ENCODE measurements around the gene PLIN4. TPM values are rescaled to one million over a fixed set of nuclear protein-coding genes. Genes with fewer than 3 reads are reported as not detected.

The PLIN4 gene
- total and polyA plus RNA-seq, 2 experiments from 2014 or later = 0.08 TPM; not detected in 1

DNA sequence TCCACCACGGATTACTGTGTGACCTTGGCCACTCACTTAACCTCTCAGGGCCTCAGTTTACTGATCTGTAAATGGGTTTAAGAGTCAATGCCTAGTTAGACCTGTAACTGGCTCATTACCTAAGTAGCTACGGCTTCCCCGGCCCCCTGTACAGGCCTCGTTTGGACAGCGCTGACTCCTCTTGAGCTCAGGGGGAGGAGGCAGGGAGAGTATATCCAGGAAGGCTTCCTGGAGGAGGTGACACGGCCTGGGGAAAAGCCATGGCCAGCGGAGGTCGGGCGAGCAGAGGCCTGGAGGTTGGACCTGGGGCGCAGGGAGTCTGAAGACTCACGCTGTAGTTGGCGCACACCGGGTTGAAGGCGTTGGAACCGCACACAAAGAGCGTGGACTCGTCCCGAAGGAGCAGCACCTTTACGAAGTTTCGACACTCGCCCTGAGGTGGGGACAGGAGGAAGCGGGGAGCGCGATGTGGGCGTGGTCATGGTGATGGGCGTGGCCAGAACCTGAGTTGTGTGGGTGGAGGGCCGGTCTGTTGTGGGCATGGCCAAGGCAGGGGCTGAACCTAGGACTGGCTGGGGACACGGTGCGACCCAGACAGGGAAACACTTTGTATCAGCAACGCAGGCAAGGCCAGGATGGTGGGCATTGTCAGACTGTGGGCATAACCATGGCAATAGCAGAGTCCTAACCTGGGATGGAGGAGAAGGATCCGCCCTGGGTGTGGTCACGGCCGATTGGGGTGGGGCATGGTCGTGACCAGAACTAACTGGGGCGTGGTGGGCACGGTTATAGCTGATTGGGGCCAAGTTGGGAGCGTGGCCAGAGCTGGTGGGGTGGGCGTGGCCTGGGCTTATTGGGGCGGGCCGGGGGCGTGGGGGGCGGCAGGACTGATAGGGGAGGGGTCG is 37.6 kb upstream of the PLIN4 start:
- no peaks in the 10 kb centered on the region for H3K36me3 ChIP-seq (ENCODE audit: low read depth)
- no peaks in the 10 kb centered on the region for H3K79me2 ChIP-seq (ENCODE audit: insufficient read depth)
- no peaks in the 10 kb centered on the region for H3K4me1 ChIP-seq (ENCODE audit: insufficient read depth)
- H2AFZ ChIP-seq = no peak overlapping the region
- 55 to 59% methylated on average over 41 to 43 of the region's 43 CpGs for WGBS, 2 experiments (ENCODE audit: low coverage in 1 of 2, low lambda C conversion rate in 2 of 2, missing lambda C conversion rate in 2 of 2)
- in situ Hi-C loops (cut with MboI) = no loop called here
- H3K9me3 ChIP-seq (ENCODE audit: low read depth) = no peaks in the 10 kb centered on the region
- H3K27ac ChIP-seq = no peak overlapping the region
- H3K4me2 ChIP-seq (ENCODE audit: unreplicated experiment) = no peak overlapping the region
- no peaks in the 10 kb centered on the region for H3F3A ChIP-seq (ENCODE audit: insufficient read depth)
- no peak overlapping the region for H3K9ac ChIP-seq
- no peak overlapping the region for H3K4me3 ChIP-seq
- no peaks in the 10 kb centered on the region for H3K27me3 ChIP-seq (replicated peaks; ENCODE audit: insufficient read depth)
- no peaks in the 10 kb centered on the region for H3K9me2 ChIP-seq (ENCODE audit: insufficient read depth)
- no peak for DNase-seq
- TF ChIP-seq EZH2phosphoT487 (IDR thresholded peaks at IDR 0.05; ENCODE audit: insufficient read depth, low read depth) = no peak
- no peak for TF ChIP-seq EZH2 (IDR thresholded peaks at IDR 0.05; ENCODE audit: insufficient read depth, poor library complexity, severe bottlenecking)
- H4K20me1 ChIP-seq (ENCODE audit: insufficient read depth) = no peaks in the 10 kb centered on the region

DNA sequence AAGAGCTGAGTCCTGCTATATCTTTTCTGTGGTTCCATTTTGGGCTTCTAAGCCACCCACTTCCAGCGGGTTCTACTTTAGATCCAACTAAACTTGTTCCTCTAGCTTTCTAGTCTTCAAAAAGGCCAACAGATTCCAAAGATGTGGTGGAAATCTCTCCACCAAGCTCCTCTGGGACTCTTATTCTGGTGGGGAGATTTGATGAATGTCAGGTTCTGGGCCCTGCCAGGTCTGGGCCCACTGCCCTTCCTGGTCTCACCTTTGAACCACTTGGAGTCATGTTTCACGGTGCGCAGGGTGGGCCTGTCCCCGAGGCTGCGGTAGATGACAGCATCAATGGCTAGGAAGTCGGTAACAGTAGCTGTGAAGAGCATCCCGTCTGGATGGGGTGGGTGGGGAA is 36.4 kb upstream of the PLIN4 start:
- TF ChIP-seq EZH2 (IDR thresholded peaks at IDR 0.05; ENCODE audit: insufficient read depth, poor library complexity, severe bottlenecking) = no peak
- no peak for TF ChIP-seq EZH2phosphoT487 (IDR thresholded peaks at IDR 0.05; ENCODE audit: insufficient read depth, low read depth)
- H3K79me2 ChIP-seq (ENCODE audit: insufficient read depth) = no peaks in the 10 kb centered on the region
- H3K27me3 ChIP-seq (replicated peaks; ENCODE audit: insufficient read depth) = no peaks in the 10 kb centered on the region
- H3F3A ChIP-seq (ENCODE audit: insufficient read depth) = no peaks in the 10 kb centered on the region
- H3K9me3 ChIP-seq (ENCODE audit: low read depth) = no peaks in the 10 kb centered on the region
- no peaks in the 10 kb centered on the region for H3K4me1 ChIP-seq (ENCODE audit: insufficient read depth)
- H4K20me1 ChIP-seq (ENCODE audit: insufficient read depth) = no peaks in the 10 kb centered on the region
- H3K4me2 ChIP-seq (ENCODE audit: unreplicated experiment) = no peak overlapping the region
- H3K36me3 ChIP-seq (ENCODE audit: low read depth) = no peaks in the 10 kb centered on the region
- no peaks in the 10 kb centered on the region for H3K9me2 ChIP-seq (ENCODE audit: insufficient read depth)
- no peak overlapping the region for H2AFZ ChIP-seq
- no peak overlapping the region for H3K4me3 ChIP-seq
- no peak overlapping the region for H3K9ac ChIP-seq
- no peak overlapping the region for H3K27ac ChIP-seq
- DNase-seq = no peak
- in situ Hi-C loops (cut with MboI) = no loop called here
- 78% methylated on average over 7 of the region's 7 CpGs for WGBS, 2 experiments (ENCODE audit: low coverage in 1 of 2, low lambda C conversion rate in 2 of 2, missing lambda C conversion rate in 2 of 2)

DNA sequence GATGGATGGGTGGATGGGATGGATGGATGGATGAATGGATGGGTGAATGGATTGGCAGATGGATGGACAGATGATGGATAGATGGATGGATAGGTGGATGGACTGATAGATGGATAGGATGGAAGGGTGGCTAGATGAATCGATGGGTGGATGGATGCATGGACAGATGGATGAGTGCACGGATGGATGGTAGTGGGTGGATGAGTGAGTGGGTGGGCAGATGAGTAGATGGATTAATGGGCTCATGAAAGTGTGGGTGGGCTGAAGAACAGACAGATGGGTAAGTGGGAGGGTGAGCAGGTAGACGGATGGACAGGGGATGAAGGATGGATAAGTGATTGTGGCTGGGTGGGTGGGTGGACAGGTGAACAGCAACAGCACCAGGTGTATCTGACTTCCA is 35.5 kb upstream of the PLIN4 start:
- H3K4me2 ChIP-seq (ENCODE audit: unreplicated experiment) = no peak overlapping the region
- H3K27me3 ChIP-seq (replicated peaks; ENCODE audit: insufficient read depth) = no peaks in the 10 kb centered on the region; the same call in 1 of the 2 replicates
- TF ChIP-seq EZH2phosphoT487 (IDR thresholded peaks at IDR 0.05; ENCODE audit: insufficient read depth, low read depth) (no peak), EZH2 (IDR thresholded peaks at IDR 0.05; ENCODE audit: insufficient read depth, poor library complexity, severe bottlenecking) (no peak)
- no peak overlapping the region for H3K4me3 ChIP-seq
- DNase-seq = no peak
- in situ Hi-C loops (cut with MboI) = no loop called here
- no peak overlapping the region for H2AFZ ChIP-seq
- no peak overlapping the region for H3K9ac ChIP-seq
- 70 to 86% methylated on average over 3 of the region's 3 CpGs for WGBS, 2 experiments (ENCODE audit: low coverage in 1 of 2, low lambda C conversion rate in 2 of 2, missing lambda C conversion rate in 2 of 2)
- no peaks in the 10 kb centered on the region for H3K36me3 ChIP-seq (ENCODE audit: low read depth)
- H3K79me2 ChIP-seq (ENCODE audit: insufficient read depth) = no peaks in the 10 kb centered on the region
- H3K9me2 ChIP-seq (ENCODE audit: insufficient read depth) = no peaks in the 10 kb centered on the region
- H3K4me1 ChIP-seq (ENCODE audit: insufficient read depth) = no peaks in the 10 kb centered on the region
- H3K9me3 ChIP-seq (ENCODE audit: low read depth) = no peaks in the 10 kb centered on the region
- no peak overlapping the region for H3K27ac ChIP-seq
- H4K20me1 ChIP-seq (ENCODE audit: insufficient read depth) = no peaks in the 10 kb centered on the region
- H3F3A ChIP-seq (ENCODE audit: insufficient read depth) = no peaks in the 10 kb centered on the region

DNA sequence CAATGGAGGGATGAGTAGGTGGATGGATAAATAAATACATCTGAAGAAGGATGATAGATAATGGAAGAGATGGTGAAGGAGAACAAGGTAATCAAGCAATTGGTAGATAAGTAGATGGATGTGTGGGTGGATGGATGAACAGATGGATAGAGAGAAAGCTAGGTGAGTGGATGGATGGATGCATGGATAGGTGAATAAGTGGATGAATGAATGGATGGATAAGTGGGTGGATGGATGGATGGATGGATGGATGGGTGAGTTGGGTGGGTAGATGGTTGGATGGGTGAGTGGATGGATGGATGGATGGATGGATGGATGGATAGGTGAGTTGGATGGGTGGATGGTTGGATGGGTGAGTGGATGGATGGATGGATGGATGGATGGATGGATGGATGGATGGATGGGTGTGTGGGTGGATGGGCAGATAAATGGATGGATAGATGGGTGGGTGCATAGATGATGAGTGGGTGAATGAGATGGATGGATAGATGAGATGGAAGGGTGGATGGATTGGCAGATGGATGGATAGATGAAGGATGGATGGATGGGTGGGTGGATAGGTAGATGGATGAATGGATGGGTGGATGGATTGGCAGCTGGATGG is 34.9 kb upstream of the PLIN4 start:
- no peaks in the 10 kb centered on the region for H3K9me3 ChIP-seq (ENCODE audit: low read depth)
- no peaks in the 10 kb centered on the region for H3K9me2 ChIP-seq (ENCODE audit: insufficient read depth)
- no peak for TF ChIP-seq EZH2phosphoT487 (IDR thresholded peaks at IDR 0.05; ENCODE audit: insufficient read depth, low read depth)
- no peak for TF ChIP-seq EZH2 (IDR thresholded peaks at IDR 0.05; ENCODE audit: insufficient read depth, poor library complexity, severe bottlenecking)
- no peak overlapping the region for H2AFZ ChIP-seq
- no peak overlapping the region for H3K4me3 ChIP-seq
- H3K4me2 ChIP-seq (ENCODE audit: unreplicated experiment) = no peak overlapping the region
- no peaks in the 10 kb centered on the region for H4K20me1 ChIP-seq (ENCODE audit: insufficient read depth)
- DNase-seq = no peak
- no peaks in the 10 kb centered on the region for H3K79me2 ChIP-seq (ENCODE audit: insufficient read depth)
- no peaks in the 10 kb centered on the region for H3K36me3 ChIP-seq (ENCODE audit: low read depth)
- H3K4me1 ChIP-seq (ENCODE audit: insufficient read depth) = no peaks in the 10 kb centered on the region
- H3K27ac ChIP-seq = no peak overlapping the region
- no peaks in the 10 kb centered on the region; the same call in 1 of the 2 replicates for H3K27me3 ChIP-seq (replicated peaks; ENCODE audit: insufficient read depth)
- no peaks in the 10 kb centered on the region for H3F3A ChIP-seq (ENCODE audit: insufficient read depth)
- H3K9ac ChIP-seq = no peak overlapping the region
- in situ Hi-C loops (cut with MboI) = no loop called here
